Prostate gland (tissue), 2 donors: ENCODE results near the gene LRCH2.

Experiments
- CTCF ChIP-seq, 4 experiments: fragments of 200-600 bp in 2 of 4; fragments of 450-650 bp in 2 of 4; sonication (generic) in 2 of 4; IDR thresholded peaks; 1 replicate in 3 of 4; 2 replicates in 1 of 4; pipeline ENCODE4 v1.5.1; 2016 to 2019; ENCODE audit warnings: antibody characterized with exemption in 4 of 4, mild to moderate bottlenecking in 2 of 4, moderate library complexity in 2 of 4
- POLR2A ChIP-seq: fragments of 450-650 bp; IDR thresholded peaks from one replicate; pipeline ENCODE4 v1.6.1; 2016; ENCODE audit warnings: antibody characterized with exemption, mild to moderate bottlenecking
- POLR2AphosphoS5 ChIP-seq: sonication (generic); formaldehyde crosslinking; IDR thresholded peaks from one replicate; pipeline ENCODE4 v1.6.1; 2017; ENCODE audit warnings: antibody characterized with exemption

GRCh38 chrX:115068896-115069295 is 165.0 kb downstream of the LRCH2 start:
- TF ChIP-seq CTCF (IDR thresholded peaks at IDR 0.05) (no peak), POLR2A (no peak), POLR2AphosphoS5 (no peak)
